NCI-H2196 (cell line): ENCODE measurements around the gene CRYBA4.

Experiments
- DNase-seq: peaks from one replicate; lab custom pipeline; 2025; ENCODE audit not compliant: unreplicated experiment; lab: John Stamatoyannopoulos, UW

The CRYBA4 gene

GRCh38 chr22:26658671-26659478, 37.1 kb downstream of the CRYBA4 start:
- DNase-seq: peak; percentile 70

GRCh38 chr22:26660356-26660755, 38.6 kb downstream of the CRYBA4 start:
- DNase-seq: no peak

- peak; percentile 6 for DNase-seq
Observed at GRCh38 chr22:26660961-26661578, 39.3 kb downstream of the CRYBA4 start.

- no peak for DNase-seq
Observed at GRCh38 chr22:26662160-26662559, 40.4 kb downstream of the CRYBA4 start.

GRCh38 chr22:26663374-26663923, 41.7 kb downstream of the CRYBA4 start:
- DNase-seq: no peak

GRCh38 chr22:26665813-26666231, 44.1 kb downstream of the CRYBA4 start:
- DNase-seq: no peak

GRCh38 chr22:26667140-26667539, 45.4 kb downstream of the CRYBA4 start:
- DNase-seq: no peak

- peak; percentile 4 for DNase-seq
Observed at GRCh38 chr22:26669060-26669481, 47.3 kb downstream of the CRYBA4 start.

- no peak for DNase-seq
Observed at GRCh38 chr22:26670459-26670858, 48.7 kb downstream of the CRYBA4 start.

- DNase-seq: no peak
Observed at GRCh38 chr22:26671317-26672059, 49.7 kb downstream of the CRYBA4 start.

GRCh38 chr22:26672060-26672471, 50.3 kb downstream of the CRYBA4 start:
- DNase-seq: no peak

GRCh38 chr22:26672590-26673468, 51.1 kb downstream of the CRYBA4 start:
- peak; percentile 89 for DNase-seq

- no peak for DNase-seq
Observed at GRCh38 chr22:26673486-26673885, 51.7 kb downstream of the CRYBA4 start.

- no peak for DNase-seq
Observed at GRCh38 chr22:26674211-26675190, 52.7 kb downstream of the CRYBA4 start.

GRCh38 chr22:26675687-26676268, 54.0 kb downstream of the CRYBA4 start:
- DNase-seq: no peak

- DNase-seq: no peak
Observed at GRCh38 chr22:26677217-26677616, 55.5 kb downstream of the CRYBA4 start.

- peak; percentile 23 for DNase-seq
Observed at GRCh38 chr22:26679003-26679629, 57.4 kb downstream of the CRYBA4 start.
